ENCODE results near the gene SF1. TPM values are rescaled to one million over a fixed set of nuclear protein-coding genes. Genes with fewer than 3 reads are reported as not detected.
A peak's percentile ranks its signal among the peaks of the same experiment; 100 is the strongest.

SF1 gene
- total and polyA plus RNA-seq, 9 of the 15 experiments (the other 6 are each of a cell fraction or from before 2014, with no cell fraction given): 13.1 to 334 (median 111) TPM

DNA sequence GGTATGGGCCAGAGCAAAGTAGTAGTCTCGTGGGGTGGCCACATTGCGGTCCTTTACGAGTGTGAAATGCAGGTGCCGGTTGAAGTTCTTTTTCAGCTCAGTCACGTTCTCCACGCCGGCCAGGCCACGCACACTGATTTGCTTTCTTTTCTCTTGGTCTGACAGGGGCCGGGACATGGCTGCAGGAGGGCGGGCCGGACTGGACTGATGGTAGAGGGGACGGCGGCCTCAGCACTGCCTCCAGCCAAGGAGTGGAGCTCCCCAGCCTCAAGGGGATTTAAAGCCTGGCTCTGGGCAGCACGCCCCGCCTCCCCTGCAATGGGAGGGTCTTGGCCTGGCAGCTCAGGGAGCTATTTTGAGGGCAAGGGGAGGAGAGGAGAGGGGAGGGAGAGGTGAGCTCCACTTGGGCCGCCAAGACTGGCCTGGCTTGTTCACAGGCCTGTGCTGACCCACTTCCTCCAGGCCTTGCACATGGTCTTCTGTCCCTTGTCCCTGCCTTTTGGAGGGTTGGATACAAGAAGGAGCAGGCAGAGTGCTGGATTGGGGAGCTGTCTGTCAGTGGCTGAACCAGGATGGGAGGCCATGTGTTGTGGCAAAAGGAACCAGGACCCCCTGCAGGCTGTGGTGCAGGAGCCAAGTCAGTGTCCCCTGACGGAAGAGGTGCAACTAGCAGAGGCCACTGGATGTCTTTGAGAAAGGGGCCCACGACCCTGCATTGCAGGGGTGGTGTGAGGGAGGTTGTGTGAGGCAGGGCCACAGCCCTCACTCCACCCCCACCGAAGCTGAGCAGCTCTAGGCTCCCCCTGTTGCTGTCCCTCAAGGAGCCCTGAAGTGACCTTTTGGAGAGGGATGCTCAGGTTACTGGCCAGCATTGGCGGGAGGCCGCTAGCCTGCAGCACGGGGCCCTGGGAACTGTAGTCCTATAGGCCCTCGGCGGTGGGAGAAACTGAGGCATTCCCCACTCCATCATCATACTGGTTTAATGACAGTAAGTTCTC lies 18.3 kb downstream of the SF1 start, which contains the start of gene PYGM (continued):
- TF ChIP-seq, protein P1, sequence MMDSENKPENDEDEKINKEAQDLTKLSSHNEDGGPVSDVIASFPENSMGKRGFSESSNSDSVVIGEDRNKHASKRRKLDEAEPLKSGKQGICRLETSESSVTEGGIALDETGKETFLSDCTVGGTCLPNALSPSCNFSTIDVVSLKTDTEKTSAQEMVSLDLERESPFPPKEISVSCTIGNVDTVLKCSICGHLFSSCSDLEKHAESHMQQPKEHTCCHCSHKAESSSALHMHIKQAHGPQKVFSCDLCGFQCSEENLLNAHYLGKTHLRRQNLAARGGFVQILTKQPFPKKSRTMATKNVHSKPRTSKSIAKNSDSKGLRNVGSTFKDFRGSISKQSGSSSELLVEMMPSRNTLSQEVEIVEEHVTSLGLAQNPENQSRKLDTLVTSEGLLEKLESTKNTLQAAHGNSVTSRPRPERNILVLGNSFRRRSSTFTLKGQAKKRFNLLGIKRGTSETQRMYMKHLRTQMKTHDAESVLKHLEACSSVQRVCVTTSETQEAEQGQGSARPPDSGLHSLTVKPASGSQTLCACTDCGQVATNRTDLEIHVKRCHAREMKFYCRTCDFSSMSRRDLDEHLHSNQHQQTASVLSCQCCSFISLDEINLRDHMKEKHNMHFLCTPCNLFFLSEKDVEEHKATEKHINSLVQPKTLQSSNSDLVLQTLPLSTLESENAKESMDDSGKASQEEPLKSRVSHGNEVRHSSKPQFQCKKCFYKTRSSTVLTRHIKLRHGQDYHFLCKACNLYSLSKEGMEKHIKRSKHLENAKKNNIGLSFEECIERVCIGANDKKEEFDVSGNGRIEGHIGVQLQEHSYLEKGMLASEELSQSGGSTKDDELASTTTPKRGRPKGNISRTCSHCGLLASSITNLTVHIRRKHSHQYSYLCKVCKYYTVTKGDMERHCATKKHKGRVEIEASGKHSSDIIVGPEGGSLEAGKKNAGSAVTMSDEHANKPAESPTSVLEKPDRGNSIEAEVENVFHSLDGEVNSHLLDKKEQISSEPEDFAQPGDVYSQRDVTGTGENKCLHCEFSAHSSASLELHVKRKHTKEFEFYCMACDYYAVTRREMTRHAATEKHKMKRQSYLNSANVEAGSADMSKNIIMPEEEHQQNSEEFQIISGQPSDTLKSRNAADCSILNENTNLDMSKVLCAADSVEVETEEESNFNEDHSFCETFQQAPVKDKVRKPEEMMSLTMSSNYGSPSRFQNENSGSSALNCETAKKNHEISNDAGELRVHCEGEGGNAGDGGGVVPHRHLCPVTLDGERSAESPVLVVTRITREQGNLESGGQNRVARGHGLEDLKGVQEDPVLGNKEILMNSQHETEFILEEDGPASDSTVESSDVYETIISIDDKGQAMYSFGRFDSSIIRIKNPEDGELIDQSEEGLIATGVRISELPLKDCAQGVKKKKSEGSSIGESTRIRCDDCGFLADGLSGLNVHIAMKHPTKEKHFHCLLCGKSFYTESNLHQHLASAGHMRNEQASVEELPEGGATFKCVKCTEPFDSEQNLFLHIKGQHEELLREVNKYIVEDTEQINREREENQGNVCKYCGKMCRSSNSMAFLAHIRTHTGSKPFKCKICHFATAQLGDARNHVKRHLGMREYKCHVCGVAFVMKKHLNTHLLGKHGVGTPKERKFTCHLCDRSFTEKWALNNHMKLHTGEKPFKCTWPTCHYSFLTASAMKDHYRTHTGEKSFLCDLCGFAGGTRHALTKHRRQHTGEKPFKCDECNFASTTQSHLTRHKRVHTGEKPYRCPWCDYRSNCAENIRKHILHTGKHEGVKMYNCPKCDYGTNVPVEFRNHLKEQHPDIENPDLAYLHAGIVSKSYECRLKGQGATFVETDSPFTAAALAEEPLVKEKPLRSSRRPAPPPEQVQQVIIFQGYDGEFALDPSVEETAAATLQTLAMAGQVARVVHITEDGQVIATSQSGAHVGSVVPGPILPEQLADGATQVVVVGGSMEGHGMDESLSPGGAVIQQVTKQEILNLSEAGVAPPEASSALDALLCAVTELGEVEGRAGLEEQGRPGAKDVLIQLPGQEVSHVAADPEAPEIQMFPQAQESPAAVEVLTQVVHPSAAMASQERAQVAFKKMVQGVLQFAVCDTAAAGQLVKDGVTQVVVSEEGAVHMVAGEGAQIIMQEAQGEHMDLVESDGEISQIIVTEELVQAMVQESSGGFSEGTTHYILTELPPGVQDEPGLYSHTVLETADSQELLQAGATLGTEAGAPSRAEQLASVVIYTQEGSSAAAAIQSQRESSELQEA (IDR thresholded peaks at IDR 0.05; ENCODE audit: low read depth): no peak
- TF ChIP-seq TCF7L2 (IDR thresholded peaks at IDR 0.05; ENCODE audit: low read depth, low read length): no peak
- no peak for TF ChIP-seq PHF20 (IDR thresholded peaks at IDR 0.05; ENCODE audit: partially characterized antibody)
- no peak for TF ChIP-seq POLR3G (IDR thresholded peaks at IDR 0.05; ENCODE audit: extremely low read depth, insufficient read length, insufficient replicate concordance)
- TF ChIP-seq XRCC4 (IDR thresholded peaks at IDR 0.05; ENCODE audit: extremely low read depth, insufficient read depth, insufficient read length): no peak
- TF ChIP-seq, protein P2, sequence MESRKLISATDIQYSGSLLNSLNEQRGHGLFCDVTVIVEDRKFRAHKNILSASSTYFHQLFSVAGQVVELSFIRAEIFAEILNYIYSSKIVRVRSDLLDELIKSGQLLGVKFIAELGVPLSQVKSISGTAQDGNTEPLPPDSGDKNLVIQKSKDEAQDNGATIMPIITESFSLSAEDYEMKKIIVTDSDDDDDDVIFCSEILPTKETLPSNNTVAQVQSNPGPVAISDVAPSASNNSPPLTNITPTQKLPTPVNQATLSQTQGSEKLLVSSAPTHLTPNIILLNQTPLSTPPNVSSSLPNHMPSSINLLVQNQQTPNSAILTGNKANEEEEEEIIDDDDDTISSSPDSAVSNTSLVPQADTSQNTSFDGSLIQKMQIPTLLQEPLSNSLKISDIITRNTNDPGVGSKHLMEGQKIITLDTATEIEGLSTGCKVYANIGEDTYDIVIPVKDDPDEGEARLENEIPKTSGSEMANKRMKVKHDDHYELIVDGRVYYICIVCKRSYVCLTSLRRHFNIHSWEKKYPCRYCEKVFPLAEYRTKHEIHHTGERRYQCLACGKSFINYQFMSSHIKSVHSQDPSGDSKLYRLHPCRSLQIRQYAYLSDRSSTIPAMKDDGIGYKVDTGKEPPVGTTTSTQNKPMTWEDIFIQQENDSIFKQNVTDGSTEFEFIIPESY (CRISPR knock-in tag; IDR thresholded peaks at IDR 0.05): peak; percentile 99
- TF ChIP-seq HCFC1 (IDR thresholded peaks at IDR 0.05; ENCODE audit: low read depth, low read length): peak; percentile 74
- peak; percentile 61; the same call in 1 of the 2 replicates for TF ChIP-seq NR2C1 (IDR thresholded peaks at IDR 0.05)
- TF ChIP-seq NR2C1 (tag; IDR thresholded peaks at IDR 0.05): peak; percentile 67
- TF ChIP-seq SPI1 (IDR thresholded peaks at IDR 0.05; ENCODE audit: borderline replicate concordance, low read depth, low read length): 0 out of 2 replicates have a peak, but pooled peaks have one; percentile 8
- no peak for TF ChIP-seq TEAD4 (IDR thresholded peaks at IDR 0.05; ENCODE audit: low read length)
- no peak for TF ChIP-seq TEAD4 (CRISPR knock-in tag; IDR thresholded peaks at IDR 0.05; ENCODE audit: borderline replicate concordance)
- no peak for TF ChIP-seq ZC3H4 (CRISPR knock-in tag; IDR thresholded peaks at IDR 0.05; ENCODE audit: borderline replicate concordance)
- TF ChIP-seq SNRNP70 (optimal IDR thresholded peaks at IDR 0.05; ENCODE audit: low read depth, low read length): peak; percentile 6
- TF ChIP-seq GATAD2A (IDR thresholded peaks at IDR 0.05): no peak
- TF ChIP-seq PHB2 (IDR thresholded peaks at IDR 0.05; ENCODE audit: low read depth): no peak
- TF ChIP-seq BRCA1 (IDR thresholded peaks at IDR 0.05): no peak
- no peak for TF ChIP-seq BRCA1 (CRISPR knock-in tag; IDR thresholded peaks at IDR 0.05)

All from K562 (cell line).